GM12875 (cell line): ENCODE results near the gene TTC13.

Experiments used
- H3K4me3 ChIP-seq: one replicate; pipeline ENCODE4 v1.5.1; 2011; ENCODE audit warnings: low read depth, low read length, control low read depth
- TF ChIP-seq, protein P1 (sequence below): IDR thresholded peaks from 2 replicates; pipeline ENCODE4 v1.5.1; 2011; ENCODE audit warnings: low read depth, mild to moderate bottlenecking, control low read depth, inconsistent platforms, low read length, moderate library complexity, borderline replicate concordance; ENCODE audit not compliant: insufficient read depth

TTC13 gene

DNA sequence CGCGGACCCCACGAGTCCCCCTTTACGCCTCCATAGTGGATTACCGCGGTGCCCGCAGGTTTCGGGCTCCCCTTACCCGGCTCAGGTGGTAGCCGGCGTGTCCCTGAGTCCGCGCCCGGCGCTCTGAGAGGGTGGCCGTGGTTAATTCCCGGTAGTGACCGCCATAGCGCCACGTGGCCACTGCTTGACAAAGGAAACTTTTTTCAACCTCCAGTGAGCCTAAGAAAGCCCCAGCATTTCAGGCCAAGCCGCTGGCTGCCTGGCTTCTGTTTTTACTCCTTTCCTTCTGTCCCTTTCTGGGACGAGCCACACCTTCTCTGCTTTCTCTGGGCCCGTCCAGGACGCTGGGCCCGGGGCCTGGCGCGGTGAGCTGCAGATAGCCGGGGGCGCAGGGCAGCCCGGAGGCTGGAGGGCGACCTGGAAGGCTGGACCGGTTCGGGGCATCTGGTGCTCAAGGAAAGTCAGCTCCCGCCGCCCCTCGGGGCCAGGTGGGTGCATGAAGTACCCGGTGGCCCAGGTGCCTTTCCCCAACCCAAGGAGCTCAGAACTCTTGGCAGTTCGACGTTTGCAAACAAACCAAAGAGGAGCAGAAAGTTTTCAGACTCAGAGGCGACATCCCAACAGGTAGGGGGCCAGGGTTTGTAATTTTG lies 109.8 kb downstream of the TTC13 start:
- TF ChIP-seq, protein P1, sequence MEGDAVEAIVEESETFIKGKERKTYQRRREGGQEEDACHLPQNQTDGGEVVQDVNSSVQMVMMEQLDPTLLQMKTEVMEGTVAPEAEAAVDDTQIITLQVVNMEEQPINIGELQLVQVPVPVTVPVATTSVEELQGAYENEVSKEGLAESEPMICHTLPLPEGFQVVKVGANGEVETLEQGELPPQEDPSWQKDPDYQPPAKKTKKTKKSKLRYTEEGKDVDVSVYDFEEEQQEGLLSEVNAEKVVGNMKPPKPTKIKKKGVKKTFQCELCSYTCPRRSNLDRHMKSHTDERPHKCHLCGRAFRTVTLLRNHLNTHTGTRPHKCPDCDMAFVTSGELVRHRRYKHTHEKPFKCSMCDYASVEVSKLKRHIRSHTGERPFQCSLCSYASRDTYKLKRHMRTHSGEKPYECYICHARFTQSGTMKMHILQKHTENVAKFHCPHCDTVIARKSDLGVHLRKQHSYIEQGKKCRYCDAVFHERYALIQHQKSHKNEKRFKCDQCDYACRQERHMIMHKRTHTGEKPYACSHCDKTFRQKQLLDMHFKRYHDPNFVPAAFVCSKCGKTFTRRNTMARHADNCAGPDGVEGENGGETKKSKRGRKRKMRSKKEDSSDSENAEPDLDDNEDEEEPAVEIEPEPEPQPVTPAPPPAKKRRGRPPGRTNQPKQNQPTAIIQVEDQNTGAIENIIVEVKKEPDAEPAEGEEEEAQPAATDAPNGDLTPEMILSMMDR: no peak
- H3K4me3 ChIP-seq: peak overlapping the region; percentile 67

DNA sequence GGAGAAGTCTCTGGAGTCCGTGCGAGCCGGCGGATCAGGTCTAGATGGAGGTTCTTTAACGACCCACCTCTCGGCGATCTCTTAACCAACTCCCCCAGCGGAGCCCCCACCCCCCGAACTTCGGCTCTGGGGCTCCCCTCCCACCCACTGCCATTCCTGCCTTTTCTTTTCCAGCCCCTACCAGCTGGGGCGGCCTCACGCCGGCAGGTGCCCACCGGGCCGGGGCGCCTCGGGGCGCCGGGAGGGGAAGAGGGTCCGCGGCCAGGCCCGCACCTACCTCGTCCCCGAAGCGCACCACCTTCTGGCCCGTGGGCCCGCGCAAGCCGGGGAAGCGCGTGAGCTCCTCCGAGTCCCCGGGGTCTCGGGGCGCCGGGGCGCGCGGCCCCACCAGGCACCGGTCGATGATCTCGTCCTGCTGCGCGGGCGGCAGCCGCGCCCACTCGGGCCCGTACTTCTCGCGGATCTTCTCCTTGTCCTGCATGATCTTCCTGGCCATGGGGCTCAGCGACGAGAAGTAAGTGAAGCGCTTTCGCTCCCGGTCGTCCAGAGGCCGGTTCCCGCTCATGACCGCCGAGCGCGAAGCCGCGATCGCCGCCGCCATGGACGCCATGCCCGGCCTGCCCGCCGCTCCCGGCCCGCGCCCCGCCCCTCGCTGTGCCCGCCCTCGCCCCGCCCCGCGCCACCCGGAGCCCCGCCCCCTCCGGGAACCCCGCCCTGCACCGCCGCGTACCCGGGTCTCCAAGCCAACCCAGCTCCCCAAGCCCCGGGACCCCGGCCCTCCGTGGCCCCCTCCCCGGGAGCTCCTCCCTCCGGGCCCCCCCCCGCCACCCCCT lies 110.5 kb downstream of the TTC13 start, which contains the start of gene C1orf198:
Gene C1orf198 (minus strand): TSS at position 619 of the 833 bp plus-strand sequence. CDS start 9 bp downstream, at position 610.
- peak within 1 kb of the TSS; percentile 67 for H3K4me3 ChIP-seq
- TF ChIP-seq, protein P1: no peak

DNA sequence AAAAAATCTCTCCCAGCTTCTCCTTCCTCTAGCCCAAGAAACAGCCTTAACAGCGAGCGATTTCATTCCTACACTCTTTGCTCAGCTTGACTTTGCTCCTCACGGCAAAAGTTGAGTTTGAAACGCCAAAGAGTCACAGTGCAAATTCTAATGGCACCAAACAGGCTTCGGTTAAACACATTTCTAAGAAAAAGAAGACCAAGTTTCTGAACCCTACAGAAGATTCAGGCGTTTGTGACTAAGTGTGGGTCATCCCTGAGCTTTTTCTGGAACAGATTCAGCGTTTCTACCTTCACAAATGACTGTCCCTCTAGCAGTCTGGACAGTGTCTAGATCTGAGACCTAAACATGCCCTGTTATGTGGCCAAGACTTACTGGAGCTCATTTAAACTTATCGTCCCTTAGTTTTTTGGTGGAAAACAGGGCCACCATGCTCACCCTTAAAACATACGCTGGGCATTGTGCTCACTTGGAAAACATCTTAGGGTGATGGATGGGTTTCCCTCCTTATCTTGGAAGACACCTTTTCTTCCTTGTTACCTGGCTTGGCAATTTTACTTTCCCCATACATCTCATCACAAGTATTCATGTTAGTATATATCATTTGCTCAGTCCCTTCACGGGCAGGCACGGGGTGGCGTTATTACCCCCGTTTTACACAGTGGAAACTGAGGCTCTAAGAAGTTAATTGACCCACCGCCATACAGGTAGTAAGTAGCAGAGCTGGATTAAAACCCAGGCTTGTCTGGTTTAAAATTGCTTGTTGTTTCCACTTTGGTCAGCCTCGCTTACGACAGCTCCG lies 111.4 kb downstream of the TTC13 start:
- TF ChIP-seq, protein P1: no peak
- no peak overlapping the region for H3K4me3 ChIP-seq

DNA sequence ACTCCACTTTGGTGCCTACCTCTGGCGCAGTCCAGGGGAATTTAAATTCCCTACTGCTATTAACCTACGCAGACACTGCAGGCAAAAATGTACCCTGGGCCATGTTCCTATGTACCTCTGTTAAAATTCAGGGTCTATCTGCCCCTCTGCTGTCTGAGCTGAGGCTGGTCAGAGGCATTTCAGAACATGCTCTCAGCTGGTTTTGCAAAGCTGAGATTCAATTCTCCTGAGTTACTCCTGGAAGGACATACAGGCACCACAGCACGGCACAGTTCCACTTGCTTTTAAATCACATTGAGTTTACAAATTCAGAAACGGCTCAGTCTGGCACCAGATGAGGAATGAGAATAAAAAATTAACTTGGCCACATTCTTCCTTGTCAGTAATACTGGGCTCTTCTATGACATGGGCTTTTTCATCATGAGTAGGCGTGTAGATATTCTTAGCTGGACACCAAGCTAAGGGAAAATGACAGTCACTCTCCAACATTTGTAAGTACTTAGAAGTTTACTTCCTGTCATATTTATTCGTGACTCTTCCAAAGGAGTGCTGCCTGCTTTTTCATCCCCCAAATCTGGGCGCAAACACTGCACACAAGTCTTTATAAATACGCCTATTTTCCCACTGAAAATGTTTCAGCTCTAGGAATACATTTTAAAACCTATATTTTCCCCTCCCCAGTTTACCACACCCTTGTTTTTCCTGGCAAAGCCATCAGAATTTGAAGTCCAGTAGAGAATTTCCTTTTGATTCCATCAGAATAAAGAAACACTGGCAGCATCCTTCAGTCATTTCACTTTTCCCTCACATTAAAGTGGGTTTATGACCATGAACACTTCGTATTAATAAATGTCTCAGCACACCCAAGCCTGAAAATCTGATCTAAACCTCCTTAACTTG lies 112.2 kb downstream of the TTC13 start:
- TF ChIP-seq, protein P1: no peak
- H3K4me3 ChIP-seq: no peak overlapping the region

DNA sequence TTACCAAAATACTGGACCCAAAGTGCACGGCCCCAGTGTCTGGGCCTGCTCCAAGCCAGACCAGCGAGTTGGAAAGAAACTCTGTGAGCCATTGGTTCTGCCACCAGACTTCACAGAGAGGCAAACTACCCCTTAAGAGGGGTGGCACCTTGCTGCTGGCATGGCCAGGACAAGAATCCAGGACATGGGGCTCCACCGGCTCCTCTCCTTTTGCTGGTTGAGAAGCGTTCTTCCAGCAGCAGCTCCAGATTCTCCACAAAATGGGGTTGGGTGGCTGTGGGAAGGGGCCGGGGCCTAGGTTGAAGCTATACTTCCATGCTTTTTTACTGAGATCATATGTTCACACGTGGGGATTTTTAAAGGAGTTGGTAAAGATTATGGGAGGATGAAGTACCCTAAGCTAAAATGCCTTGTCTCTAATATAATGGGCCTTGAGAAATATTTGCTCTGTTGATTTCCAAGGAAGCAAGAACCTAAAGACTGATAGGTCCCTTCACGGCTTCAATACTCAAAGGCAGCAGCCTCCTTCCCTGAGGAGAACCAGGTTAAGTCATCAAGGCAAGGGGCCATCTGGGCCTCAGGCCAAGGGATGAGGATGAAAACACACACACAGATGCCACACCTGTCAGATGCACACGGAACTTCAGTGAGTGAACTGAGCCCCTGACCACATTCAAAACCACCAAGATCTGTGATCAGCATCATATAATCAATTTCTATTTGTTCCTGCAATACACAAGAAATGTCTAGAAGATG lies 113.4 kb downstream of the TTC13 start:
- TF ChIP-seq, protein P1: no peak
- H3K4me3 ChIP-seq: no peak overlapping the region

DNA sequence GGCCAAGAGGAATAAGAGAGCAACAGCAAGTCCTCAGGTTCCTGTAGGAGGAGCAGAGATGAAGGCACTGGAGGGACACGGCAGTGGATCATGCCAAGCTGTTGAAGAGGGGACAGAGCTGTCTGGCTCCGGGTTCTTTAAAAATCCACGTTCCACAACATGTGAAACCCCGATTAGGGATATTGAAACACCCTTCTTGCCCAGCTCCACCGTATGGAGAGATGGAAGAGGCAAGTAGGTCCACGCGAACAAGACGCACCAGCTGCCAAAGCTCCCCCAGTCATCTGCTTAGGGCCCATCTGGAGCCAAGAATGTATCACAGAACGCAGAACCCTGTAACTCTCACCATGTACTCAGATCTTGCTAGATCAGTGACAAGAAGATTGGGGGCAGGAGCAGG lies 114.2 kb downstream of the TTC13 start:
- no peak overlapping the region for H3K4me3 ChIP-seq
- TF ChIP-seq, protein P1: no peak
